ENCODE measurements around the gene HNRNPA1.
"Not testable (repeated sequence)": the region's sequence is repeated elsewhere in the genome, so short reads cannot be mapped to it uniquely, and the experiment has no call there.

Gene HNRNPA1

GRCh38 chr12:54273981-54274380 lies 6.5 kb upstream of the HNRNPA1 start:
- in situ Hi-C loops (cut with HindIII; ENCODE audit: low sequenced_read_pairs) = no loop called here

DNA sequence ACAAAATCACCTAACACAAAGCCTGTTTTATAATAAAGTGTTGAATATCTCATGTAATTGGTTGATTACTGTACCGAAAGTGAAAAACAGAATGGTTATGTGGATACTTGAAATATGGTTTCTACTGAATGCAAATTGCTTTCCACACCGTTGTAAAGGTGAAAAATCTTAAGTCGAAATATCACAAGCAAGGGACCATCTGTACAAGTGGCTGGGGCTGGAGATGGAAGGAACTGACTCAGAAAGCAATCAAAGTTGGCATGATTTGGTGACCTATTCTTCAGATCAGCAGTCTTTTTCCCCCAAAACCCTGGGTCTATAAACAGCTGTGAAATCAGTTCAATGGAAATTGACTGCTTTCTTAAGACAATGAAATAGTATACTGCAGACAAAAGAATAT lies 4.2 kb upstream of the HNRNPA1 start:
- in situ Hi-C loops (cut with HindIII; ENCODE audit: low sequenced_read_pairs) = no loop called here

DNA sequence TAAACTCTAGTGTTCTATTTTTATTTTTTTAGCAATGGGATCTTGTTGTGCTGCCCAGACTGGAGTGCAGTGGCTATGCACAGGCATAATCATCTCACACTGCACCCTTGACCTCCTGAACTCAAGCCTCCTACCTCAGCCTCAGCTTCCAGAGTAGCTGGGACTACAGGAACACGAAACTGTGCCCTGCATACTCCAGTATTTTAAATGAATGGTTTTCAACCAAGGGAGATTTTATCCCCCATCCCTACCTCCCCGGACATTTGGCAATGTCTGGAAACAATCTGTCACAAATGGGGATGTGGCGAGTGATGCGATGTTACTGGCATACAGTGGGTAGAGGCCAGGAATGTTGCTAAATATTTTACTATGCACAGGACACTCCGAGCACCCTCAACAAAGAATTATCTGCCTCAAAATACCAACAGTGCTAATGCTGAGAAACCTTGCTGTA lies 2.7 kb upstream of the HNRNPA1 start:
- in situ Hi-C loops (cut with HindIII; ENCODE audit: low sequenced_read_pairs) = no loop called here

- in situ Hi-C loops (cut with HindIII; ENCODE audit: low sequenced_read_pairs) = no loop called here
Measured at GRCh38 chr12:54279227-54279631, 1.3 kb upstream of the HNRNPA1 start.

GRCh38 chr12:54279632-54280467 lies 676 bp upstream of the HNRNPA1 start, which contains the start of gene CBX5:
Gene CBX5, minus strand, starts transcription at chr12:54280122. Its CDS starts 22,472 bp downstream, at chr12:54257650.
- in situ Hi-C loops (cut with HindIII; ENCODE audit: low sequenced_read_pairs) = no loop called here

- in situ Hi-C loops (cut with HindIII; ENCODE audit: low sequenced_read_pairs) = not testable (repeated sequence)
Measured at GRCh38 chr12:54281261-54281638, 724 bp downstream of the HNRNPA1 start.

DNA sequence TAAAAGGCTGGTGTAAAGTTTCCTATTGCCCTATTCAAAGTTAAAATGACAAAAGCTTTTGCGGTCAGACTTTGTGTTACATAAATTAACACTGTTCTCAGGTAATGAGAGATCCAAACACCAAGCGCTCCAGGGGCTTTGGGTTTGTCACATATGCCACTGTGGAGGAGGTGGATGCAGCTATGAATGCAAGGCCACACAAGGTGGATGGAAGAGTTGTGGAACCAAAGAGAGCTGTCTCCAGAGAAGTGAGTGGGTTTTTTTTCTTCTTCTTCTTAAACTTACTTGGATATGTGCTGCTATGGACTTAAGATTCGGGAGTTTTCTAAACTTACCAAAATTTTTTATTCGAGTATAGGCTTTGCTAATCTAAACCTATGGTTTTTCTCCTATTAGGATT lies 1.2 kb downstream of the HNRNPA1 start:
- in situ Hi-C loops (cut with HindIII; ENCODE audit: low sequenced_read_pairs) = not testable (repeated sequence)

DNA sequence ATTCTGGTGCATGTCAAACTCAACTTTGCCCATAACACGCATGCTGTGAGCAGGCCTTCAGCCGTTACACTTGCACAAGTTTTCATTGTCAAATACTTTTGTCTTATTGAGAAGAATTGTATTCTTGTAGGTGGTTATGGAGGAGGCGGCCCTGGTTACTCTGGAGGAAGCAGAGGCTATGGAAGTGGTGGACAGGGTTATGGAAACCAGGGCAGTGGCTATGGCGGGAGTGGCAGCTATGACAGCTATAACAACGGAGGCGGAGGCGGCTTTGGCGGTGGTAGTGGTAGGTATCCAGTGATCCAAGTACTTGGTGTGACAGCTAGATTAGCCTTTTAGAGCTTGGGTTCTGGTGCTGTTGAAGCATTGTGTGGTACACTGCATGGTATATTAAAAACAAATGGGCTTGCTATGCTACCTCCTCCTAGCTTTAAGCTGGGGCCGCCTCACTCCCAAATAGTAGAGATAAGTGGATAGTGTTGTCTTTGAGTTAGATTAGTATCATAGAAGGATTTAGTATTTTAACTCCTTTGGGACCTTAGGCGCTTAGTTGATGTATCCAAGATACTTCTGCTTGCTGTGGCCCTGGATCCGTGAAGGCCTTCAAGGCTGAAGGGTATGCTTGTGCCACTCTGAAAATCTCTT lies 2.5 kb downstream of the HNRNPA1 start:
- in situ Hi-C loops (cut with HindIII; ENCODE audit: low sequenced_read_pairs) = no loop called here

DNA sequence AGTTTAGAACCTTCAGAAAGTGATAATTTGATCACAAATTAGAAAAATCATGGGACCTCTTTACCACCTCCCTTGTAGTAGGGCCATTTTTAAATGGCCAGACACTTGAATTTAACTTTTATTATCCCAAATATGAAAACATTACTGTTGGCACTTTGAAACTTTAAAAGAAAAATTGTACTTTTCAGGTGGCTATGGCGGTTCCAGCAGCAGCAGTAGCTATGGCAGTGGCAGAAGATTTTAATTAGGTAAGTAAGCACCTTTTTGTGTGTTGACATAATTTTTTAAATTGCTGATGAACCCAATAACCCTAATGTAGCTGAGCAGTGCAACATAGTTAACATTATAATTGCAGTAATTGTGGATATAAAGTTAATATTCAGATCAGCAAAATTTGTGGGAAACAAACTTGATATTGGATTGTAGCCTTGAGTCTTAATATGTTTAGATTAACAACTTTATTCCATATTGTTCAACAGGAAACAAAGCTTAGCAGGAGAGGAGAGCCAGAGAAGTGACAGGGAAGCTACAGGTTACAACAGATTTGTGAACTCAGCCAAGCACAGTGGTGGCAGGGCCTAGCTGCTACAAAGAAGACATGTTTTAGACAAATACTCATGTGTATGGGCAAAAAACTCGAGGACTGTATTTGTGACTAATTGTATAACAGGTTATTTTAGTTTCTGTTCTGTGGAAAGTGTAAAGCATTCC lies 3.7 kb downstream of the HNRNPA1 start:
- in situ Hi-C loops (cut with HindIII; ENCODE audit: low sequenced_read_pairs) = not testable (repeated sequence)

GRCh38 chr12:54285150-54286041 lies 4.9 kb downstream of the HNRNPA1 start:
- in situ Hi-C loops (cut with HindIII; ENCODE audit: low sequenced_read_pairs) = no loop called here

GRCh38 chr12:54286042-54287030 lies 5.8 kb downstream of the HNRNPA1 start:
- in situ Hi-C loops (cut with HindIII; ENCODE audit: low sequenced_read_pairs) = no loop called here

GRCh38 chr12:54287261-54288157 lies 7.0 kb downstream of the HNRNPA1 start:
- in situ Hi-C loops (cut with HindIII; ENCODE audit: low sequenced_read_pairs) = no loop called here

GRCh38 chr12:54292083-54292930 lies 11.8 kb downstream of the HNRNPA1 start:
- in situ Hi-C loops (cut with HindIII; ENCODE audit: low sequenced_read_pairs) = loop anchor here (5.0 kb wide), 2 partner anchors 35 to 80 kb away; partner anchors contain the start of gene COPZ1

DNA sequence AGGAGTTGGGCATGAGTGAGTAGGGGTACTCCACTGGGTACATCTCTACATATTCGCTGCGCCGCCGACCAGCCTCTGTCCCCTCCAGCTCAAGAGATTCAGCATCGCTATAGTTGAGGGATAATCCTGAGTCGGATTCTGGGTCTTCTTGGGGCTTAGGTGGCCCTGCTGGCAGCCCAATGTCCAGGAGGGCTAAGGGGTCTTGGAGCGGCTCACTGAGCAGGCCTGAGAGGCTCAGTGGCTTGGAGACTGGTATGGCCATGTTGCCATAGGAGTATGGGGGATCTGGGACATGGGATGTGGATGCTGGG lies 12.4 kb downstream of the HNRNPA1 start:
- in situ Hi-C loops (cut with HindIII; ENCODE audit: low sequenced_read_pairs) = loop anchor here (5.0 kb wide), 2 partner anchors 34 to 79 kb away; partner anchors contain the start of gene COPZ1

DNA sequence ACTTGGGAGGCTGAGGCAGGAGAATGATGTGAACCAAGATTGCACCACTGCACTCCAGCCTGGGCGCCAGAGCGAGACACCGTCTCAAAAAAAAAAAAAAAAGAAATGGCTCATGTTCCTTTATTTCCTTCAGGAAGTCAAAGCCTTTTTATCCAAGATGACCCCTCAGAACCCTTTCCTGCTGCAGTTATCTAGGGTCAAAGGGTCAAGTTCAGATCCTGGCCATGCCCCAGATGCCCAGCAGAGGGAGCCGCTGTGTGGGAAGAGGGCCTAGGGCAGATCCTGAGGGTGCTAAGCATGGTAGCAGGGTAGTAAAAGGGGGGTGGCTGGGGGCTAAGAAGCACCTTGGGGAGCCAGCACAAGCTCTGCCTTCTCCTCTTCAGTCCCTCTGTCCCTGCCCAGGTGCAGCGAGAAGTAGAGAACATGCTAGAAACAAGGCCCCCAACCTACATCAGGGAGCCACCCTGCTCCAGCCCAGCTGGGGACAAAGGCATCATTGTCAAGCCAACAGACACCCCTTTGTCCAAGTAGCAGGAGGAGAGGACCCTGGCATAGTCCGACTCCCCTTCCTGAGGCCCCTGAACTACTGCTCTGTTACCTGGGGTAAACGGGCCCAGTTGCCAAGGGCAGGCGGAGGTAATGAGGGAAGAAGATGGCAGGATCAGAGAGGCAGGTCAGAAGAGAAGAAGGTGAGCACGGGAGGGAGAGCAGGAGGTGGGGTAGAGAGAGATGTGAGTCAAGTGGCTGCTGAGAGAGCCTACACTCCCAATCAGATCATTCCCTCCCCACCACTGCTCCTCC lies 13.8 kb downstream of the HNRNPA1 start:
- in situ Hi-C loops (cut with HindIII; ENCODE audit: low sequenced_read_pairs) = loop anchor here (5.0 kb wide), 2 partner anchors 33 to 78 kb away; partner anchors contain the start of gene COPZ1

GRCh38 chr12:54294953-54295566 lies 14.5 kb downstream of the HNRNPA1 start:
- in situ Hi-C loops (cut with HindIII; ENCODE audit: low sequenced_read_pairs) = loop anchor here (5.0 kb wide), 2 partner anchors 32 to 77 kb away; partner anchors contain the start of gene COPZ1

Measured in endothelial cell of hepatic sinusoid (primary cell).